ENCODE data around the gene SPA17. TPM values are rescaled to one million over a fixed set of nuclear protein-coding genes. Genes with fewer than 3 reads are reported as not detected.

The SPA17 gene
- total RNA-seq, 8 experiments from 2014 or later, result 13.7 to 71.4 (median 20.1) TPM

DNA sequence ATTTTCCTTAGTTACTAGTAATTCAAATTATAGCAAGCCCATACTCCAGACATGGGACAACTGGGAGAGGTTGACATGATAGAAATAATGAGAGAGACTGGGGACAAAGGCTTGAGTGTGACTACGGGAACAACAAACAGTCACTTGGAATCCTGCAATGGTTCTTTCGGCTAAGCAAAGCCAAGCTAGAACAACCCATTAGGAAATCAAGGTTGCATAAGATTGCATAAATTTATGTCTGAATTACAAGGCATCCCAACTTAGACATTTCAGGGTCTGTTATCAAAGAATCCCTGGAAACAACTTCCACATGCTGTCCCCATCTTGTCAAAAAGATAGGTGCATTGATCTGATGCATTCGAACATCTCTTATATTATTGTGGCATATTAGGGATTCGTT is 55.9 kb downstream of the SPA17 start:
- Histone ChIP-seq H3K4me3 (no peak overlapping the region), H3K27ac (no peak overlapping the region), H3K4me1 (replicated peaks in 1 of 2) (peaks cover 19 to 31% of the 10 kb centered on the region in 2 donors)
- ATAC-seq (replicated peaks in 6 of 8), result no peak
- in situ Hi-C loops (cut with MboI; ENCODE audit: low pct_unique_long_range_greater_than_20kb in 2 of 9, low sequenced_read_pairs in 9 of 9, unreplicated experiment in 9 of 9), result no loop called here
- WGBS, 10 experiments, result 20 to 100% (median 92%) methylated on average over 1 to 2 of the region's 4 CpGs; no CpG with 5 or more reads in 3 of the 10 experiments

DNA sequence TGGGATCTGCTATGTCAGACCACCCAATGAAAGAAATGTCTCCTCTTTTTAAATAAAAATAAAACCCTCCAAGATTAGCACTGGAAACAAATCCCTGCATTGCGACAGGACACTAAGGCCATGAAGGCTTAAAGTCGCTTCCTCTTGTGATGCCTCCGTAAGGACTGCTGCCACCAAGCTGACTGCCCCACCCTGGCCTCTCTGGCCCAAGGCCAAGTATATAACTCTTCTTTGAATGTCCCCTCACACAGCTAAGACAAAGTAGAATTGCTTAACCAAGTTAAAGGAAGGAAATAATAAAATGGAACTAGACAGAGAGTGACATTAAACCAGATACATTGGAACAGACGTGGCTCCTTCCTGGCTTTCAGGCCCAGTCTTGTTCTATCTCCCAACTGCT is 58.5 kb downstream of the SPA17 start:
- 42 to 100% (median 88%) methylated on average over 1 to 4 of the region's 4 CpGs; no CpG with 5 or more reads in 2 of the 10 experiments for WGBS, 10 experiments
- H3K4me3 ChIP-seq, result no peak overlapping the region
- in situ Hi-C loops (cut with MboI; ENCODE audit: low pct_unique_long_range_greater_than_20kb in 2 of 9, low sequenced_read_pairs in 9 of 9, unreplicated experiment in 9 of 9), result no loop called here
- ATAC-seq (replicated peaks in 6 of 8), result no peak
- no peak overlapping the region for H3K27ac ChIP-seq
- H3K4me1 ChIP-seq (replicated peaks in 1 of 2), result peaks cover 2 to 13% of the 10 kb centered on the region in 2 donors

- H3K4me1 ChIP-seq (replicated peaks in 1 of 2), result peaks cover 7 to 16% of the 10 kb centered on the region in 2 donors
- in situ Hi-C loops (cut with MboI; ENCODE audit: low pct_unique_long_range_greater_than_20kb in 2 of 9, low sequenced_read_pairs in 9 of 9, unreplicated experiment in 9 of 9), result no loop called here
- 45 to 83% (median 77%) methylated on average over 1 to 3 of the region's 3 CpGs; no CpG with 5 or more reads in 4 of the 10 experiments for WGBS, 10 experiments
- no peak for ATAC-seq (replicated peaks in 6 of 8)
- no peak overlapping the region for H3K27ac ChIP-seq
- no peak overlapping the region for H3K4me3 ChIP-seq
These were observed 63.0 kb downstream of the SPA17 start for GRCh38 chr11:124736736-124737135.

DNA sequence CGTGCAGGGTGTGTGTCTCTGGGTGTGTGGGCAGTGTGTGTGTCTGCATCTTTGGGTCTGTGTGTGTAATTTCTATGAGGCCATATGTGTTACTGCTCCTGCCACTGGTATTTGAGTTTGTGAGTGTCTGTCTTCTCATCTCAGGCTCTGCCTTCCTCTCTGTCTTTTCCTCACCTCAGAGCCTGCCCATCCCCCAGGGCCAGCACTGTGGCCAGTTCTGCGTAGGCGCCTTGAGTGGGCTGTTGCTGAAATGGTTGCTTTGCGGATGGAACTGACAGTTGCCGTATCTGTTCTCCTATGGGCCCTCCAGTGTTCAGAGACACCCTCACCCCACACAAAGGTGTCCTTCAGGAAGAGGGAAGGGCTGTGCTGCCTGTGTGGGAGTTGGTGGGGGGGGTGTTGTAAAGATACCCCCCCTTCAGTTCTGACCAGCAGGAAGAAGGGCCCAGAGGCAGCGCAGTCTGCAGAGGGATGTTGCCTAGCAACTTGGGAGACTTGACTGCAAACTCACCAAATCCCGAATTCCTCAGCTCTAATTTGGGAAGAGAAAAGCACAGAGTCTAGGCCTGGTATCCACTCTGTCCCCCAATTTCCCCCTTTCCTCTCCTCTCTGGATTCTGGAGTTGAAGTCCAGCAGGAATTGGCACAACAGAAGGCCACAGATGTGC is 64.1 kb downstream of the SPA17 start:
- Histone ChIP-seq H3K4me1 (replicated peaks in 1 of 2) (peaks cover 7 to 16% of the 10 kb centered on the region in 2 donors), H3K27ac (no peak overlapping the region), H3K4me3 (no peak overlapping the region)
- in situ Hi-C loops (cut with MboI; ENCODE audit: low pct_unique_long_range_greater_than_20kb in 2 of 9, low sequenced_read_pairs in 9 of 9, unreplicated experiment in 9 of 9), result no loop called here
- ATAC-seq (replicated peaks in 6 of 8), result no peak
- WGBS, 10 experiments, result 43 to 100% (median 58%) methylated on average over 1 to 4 of the region's 7 CpGs; no CpG with 5 or more reads in 4 of the 10 experiments

DNA sequence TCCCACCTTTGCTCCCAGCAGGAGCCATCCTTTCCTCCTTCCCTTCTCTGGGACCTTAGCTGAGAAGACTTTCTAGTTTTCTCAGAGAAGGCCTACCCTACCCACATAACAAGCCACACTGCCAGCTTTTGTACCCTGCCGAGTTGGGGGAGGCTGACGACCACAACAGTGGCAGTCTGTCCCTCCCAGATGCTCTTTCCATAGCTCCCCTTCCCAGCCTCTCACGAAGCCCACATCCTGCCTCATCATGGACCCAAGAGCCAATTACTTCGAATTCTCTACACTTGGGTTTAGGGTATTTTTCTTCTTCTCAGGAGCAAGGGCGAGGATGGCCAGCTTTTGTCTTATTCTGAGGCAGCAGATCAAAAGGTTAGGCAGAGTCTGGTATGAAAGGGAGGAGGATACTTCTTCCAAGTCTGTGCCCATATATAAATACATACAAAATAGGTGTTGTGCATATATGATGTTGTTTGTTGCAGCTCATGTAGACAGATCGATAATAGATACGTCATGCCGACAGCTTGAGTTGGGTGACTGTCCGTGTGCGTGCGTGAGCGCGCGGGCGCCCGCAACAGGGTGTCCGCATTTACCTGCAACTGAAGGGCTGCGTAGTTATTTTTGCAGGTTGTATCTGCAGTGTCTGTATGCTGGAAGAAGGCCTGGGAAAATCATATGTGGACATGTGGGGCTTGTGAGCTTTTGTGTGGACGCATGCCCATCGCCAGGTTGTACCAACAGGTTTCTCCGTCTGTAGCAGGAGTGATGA is 65.2 kb downstream of the SPA17 start:
- WGBS, 10 experiments, result 50 to 100% (median 82%) methylated on average over 1 to 13 of the region's 21 CpGs; no CpG with 5 or more reads in 2 of the 10 experiments
- H3K27ac ChIP-seq, result no peak overlapping the region
- in situ Hi-C loops (cut with MboI; ENCODE audit: low pct_unique_long_range_greater_than_20kb in 2 of 9, low sequenced_read_pairs in 9 of 9, unreplicated experiment in 9 of 9), result no loop called here
- no peak for ATAC-seq (replicated peaks in 6 of 8)
- H3K4me1 ChIP-seq (replicated peaks in 1 of 2), result peaks cover 7 to 16% of the 10 kb centered on the region in 2 donors
- peak overlapping the region in 3 of 5 donors; percentile 48 to 67 (median 56) for H3K4me3 ChIP-seq

- ATAC-seq (replicated peaks in 6 of 8), result peak; percentile 89 to 99 (median 98)
- Histone ChIP-seq H3K4me3 (peak within 1 kb of the TSS; percentile 45 to 67 (median 54)), H3K4me1 (replicated peaks in 1 of 2) (peaks cover 7 to 16% of the 10 kb centered on the region in 2 donors), H3K27ac (no peak within 1 kb of the TSS)
- 0 to 17% (median 0%) methylated on average over 2 to 10 of the region's 59 CpGs; no CpG with 5 or more reads in 7 of the 10 experiments for WGBS, 10 experiments
- in situ Hi-C loops (cut with MboI; ENCODE audit: low pct_unique_long_range_greater_than_20kb in 2 of 9, low sequenced_read_pairs in 9 of 9, unreplicated experiment in 9 of 9), result no loop called here
These were observed 66.0 kb downstream of the SPA17 start, which contains the start of gene NRGN for GRCh38 chr11:124739479-124740276. Gene NRGN, plus strand, starts transcription at chr11:124739942. Its CDS starts 143 bp downstream, at chr11:124740085.

DNA sequence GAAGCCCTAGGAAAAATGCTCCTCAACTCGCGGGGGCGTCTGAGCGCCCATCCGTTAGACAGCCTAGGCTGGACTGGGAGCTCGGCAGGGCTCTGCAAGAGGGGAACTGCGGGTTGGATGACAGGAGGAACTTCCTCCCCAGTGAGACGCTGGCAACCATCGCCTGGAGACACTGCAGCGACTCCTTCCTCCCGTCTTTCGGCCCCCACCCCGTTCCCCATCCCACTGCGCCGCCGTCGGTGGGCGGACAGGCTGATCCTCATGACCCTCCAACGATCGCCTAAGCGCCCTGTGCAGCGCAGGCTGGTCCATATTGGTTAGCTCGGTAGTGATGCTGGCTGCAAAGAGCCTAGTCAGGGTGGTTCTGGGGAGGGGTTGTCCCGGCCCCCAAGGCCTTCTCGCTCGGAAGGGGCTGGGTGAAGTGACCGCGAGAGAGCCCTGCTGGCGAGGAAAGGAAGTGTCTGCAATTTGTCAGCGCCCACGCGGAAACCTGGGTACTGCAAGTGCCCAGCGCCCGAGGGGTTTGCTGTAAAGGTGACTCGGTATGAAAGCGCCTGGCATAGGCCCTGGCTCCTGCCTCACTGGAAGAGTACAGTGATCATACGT is 66.7 kb downstream of the SPA17 start:
- 0 to 8% (median 1%) methylated on average over 1 to 13 of the region's 37 CpGs; no CpG with 5 or more reads in 2 of the 10 experiments for WGBS, 10 experiments
- H3K27ac ChIP-seq, result no peak overlapping the region
- peak overlapping the region; percentile 45 to 67 (median 54) for H3K4me3 ChIP-seq
- H3K4me1 ChIP-seq (replicated peaks in 1 of 2), result peaks cover 7 to 16% of the 10 kb centered on the region in 2 donors
- in situ Hi-C loops (cut with MboI; ENCODE audit: low pct_unique_long_range_greater_than_20kb in 2 of 9, low sequenced_read_pairs in 9 of 9, unreplicated experiment in 9 of 9), result no loop called here
- peak in 4 of 8 experiments; percentile 17 to 61 (median 52) for ATAC-seq (replicated peaks in 6 of 8)

- in situ Hi-C loops (cut with MboI; ENCODE audit: low pct_unique_long_range_greater_than_20kb in 2 of 9, low sequenced_read_pairs in 9 of 9, unreplicated experiment in 9 of 9), result no loop called here
- WGBS, 10 experiments, result 0 to 67% (median 39%) methylated on average over 1 to 2 of the region's 2 CpGs; no CpG with 5 or more reads in 2 of the 10 experiments
- ATAC-seq (replicated peaks in 6 of 8), result no peak
- no peak overlapping the region for H3K4me3 ChIP-seq
- H3K27ac ChIP-seq, result no peak overlapping the region
- H3K4me1 ChIP-seq (replicated peaks in 1 of 2), result peaks cover 7 to 18% of the 10 kb centered on the region in 2 donors
These were observed 68.9 kb downstream of the SPA17 start for GRCh38 chr11:124742555-124742954.

DNA sequence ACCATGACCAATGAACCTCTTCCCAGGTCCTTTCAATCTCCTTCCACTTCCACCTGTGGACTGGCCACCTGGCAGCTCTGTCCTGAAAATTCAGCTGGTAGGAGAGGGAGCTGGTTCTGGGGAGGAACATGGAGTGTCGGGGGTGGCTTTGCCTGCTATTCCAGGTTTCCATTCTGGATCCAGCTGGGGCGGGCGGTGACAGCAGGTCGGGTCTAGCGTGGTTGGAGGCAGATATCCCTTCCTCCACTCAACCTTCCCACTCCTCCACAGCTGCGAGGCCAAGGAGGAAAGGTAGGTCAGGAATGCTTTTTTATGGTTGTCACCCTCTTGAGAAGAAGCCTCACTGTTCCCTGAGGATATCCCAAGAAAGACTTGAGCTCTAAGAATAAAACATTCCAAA is 69.3 kb downstream of the SPA17 start:
- in situ Hi-C loops (cut with MboI; ENCODE audit: low pct_unique_long_range_greater_than_20kb in 2 of 9, low sequenced_read_pairs in 9 of 9, unreplicated experiment in 9 of 9), result no loop called here
- 30 to 80% (median 45%) methylated on average over 1 to 5 of the region's 6 CpGs; no CpG with 5 or more reads in 2 of the 10 experiments for WGBS, 10 experiments
- ATAC-seq (replicated peaks in 6 of 8), result no peak

DNA sequence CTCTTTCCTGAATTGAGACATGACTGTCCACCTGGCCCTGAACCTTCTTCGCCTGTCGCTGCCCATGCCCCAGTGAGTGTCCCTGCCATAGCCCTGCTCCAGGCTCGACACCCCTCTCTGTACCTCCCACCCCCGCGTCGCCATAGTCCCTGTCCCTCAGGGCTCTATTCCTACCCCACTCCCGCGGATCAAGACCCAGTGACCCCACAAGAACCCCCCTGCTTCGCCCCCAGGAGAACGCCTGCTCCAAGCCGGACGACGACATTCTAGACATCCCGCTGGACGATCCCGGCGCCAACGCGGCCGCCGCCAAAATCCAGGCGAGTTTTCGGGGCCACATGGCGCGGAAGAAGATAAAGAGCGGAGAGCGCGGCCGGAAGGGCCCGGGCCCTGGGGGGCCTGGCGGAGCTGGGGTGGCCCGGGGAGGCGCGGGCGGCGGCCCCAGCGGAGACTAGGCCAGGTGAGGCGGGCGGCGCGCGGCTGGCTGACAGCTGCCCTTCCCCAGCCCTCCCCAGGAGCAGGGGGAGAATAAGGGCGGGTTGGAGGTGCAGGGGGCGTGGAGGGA is 71.6 kb downstream of the SPA17 start:
- no peak for ATAC-seq (replicated peaks in 6 of 8)
- H3K4me1 ChIP-seq (replicated peaks in 1 of 2), result peaks cover 3 to 8% of the 10 kb centered on the region in 2 donors
- no peak overlapping the region for H3K4me3 ChIP-seq
- in situ Hi-C loops (cut with MboI; ENCODE audit: low pct_unique_long_range_greater_than_20kb in 2 of 9, low sequenced_read_pairs in 9 of 9, unreplicated experiment in 9 of 9), result loop anchor here in 1 of 9 experiments (5.0 kb wide), 1 partner anchor 73 kb away; the partner anchor contains the start of genes SIAE and SPA17
- H3K27ac ChIP-seq, result no peak overlapping the region
- WGBS, 10 experiments, result 5 to 20% (median 20%) methylated on average over 1 to 4 of the region's 44 CpGs; no CpG with 5 or more reads in 7 of the 10 experiments

More for the DNA sequence above, 69.3 kb downstream of the SPA17 start:
- H3K4me1 ChIP-seq (replicated peaks in 1 of 2), result peaks cover 3 to 13% of the 10 kb centered on the region in 2 donors
- no peak overlapping the region for H3K27ac ChIP-seq
- no peak overlapping the region for H3K4me3 ChIP-seq

DNA sequence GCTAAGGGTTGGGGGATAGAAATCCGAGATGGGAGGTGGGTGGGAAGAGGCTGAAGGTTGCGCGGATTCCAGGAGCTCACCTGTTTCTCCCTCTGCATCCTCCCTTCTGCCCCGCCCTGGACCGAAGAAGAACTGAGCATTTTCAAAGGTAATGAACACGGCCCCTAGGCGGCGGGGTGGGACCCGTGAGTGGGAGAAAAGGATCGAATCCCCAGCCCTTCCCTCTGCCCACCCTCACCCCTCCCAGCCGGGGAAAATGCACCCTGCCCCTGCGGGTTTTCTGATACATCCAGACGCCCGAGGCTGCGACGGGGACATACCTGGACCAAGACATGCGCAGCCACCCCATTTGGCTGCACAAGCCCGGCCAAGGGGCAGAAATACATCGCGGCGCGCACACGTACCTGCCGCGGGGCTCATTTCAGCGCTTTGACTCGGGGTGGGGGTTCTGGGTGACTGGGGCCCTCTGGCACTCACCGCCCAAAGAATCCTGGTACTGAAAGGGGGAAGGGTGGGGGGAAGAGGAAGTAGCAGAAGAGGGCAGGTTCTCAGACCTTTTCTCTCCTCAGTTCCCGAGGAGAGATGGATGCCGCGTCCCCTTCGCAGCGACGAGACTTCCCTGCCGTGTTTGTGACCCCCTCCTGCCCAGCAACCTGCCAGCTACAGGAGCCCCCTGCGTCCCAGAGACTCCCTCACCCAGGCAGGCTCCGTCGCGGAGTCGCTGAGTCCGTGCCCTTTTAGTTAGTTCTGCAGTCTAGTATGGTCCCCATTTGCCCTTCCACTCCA is 72.3 kb downstream of the SPA17 start:
- H3K27ac ChIP-seq, result no peak overlapping the region
- ATAC-seq (replicated peaks in 6 of 8), result peak in 2 of 8 experiments; percentile 20 to 21

More for the DNA sequence above, 72.3 kb downstream of the SPA17 start:
- peaks cover 0 to 4% of the 10 kb centered on the region in 2 donors for H3K4me1 ChIP-seq (replicated peaks in 1 of 2)
- in situ Hi-C loops (cut with MboI; ENCODE audit: low pct_unique_long_range_greater_than_20kb in 2 of 9, low sequenced_read_pairs in 9 of 9, unreplicated experiment in 9 of 9), result loop anchor here in 1 of 9 experiments (5.0 kb wide), 1 partner anchor 74 kb away; the partner anchor contains the start of genes SIAE and SPA17
- peak overlapping the region; percentile 5 to 30 (median 9) for H3K4me3 ChIP-seq
- WGBS, 10 experiments, result 5 to 10% (median 9%) methylated on average over 4 to 6 of the region's 41 CpGs; no CpG with 5 or more reads in 7 of the 10 experiments

All from motor neuron (in vitro differentiated cells).